HCT116 (cell line): Measurements from ENCODE around the gene FOXP1. TPM values are rescaled to one million over a fixed set of nuclear protein-coding genes. Genes with fewer than 3 reads are reported as not detected.

Source experiments
- ATAC-seq: fragments of 200-7000 bp; cut with Tn5 transposase; 2 replicates; pipeline ENCODE4 v1.9.1; 2020; ENCODE audit warnings: mild to moderate bottlenecking, moderate library complexity
- BruUV-seq: library from RNA; stranded (reverse); fragments of 400-500 nt; replicated peaks from 2 replicates; lab custom pipeline; 2021; lab: Mats Ljungman, UMichigan
- CTCF ChIA-PET: fragments of 300-600 bp; sonication (Branson Sonifier 250); formaldehyde crosslinking; loops from one replicate; lab custom pipeline; 2021; ENCODE audit warnings: antibody characterized with exemption; lab: Charles Lee
- POLR2A ChIA-PET: fragments of 300-600, 350-600 bp; sonication (Branson Sonifier 250); formaldehyde crosslinking; loops from one replicate; lab custom pipeline; 2021; ENCODE audit warnings: antibody characterized with exemption; lab: Charles Lee
- RAD21 ChIA-PET, 2 experiments: fragments of 300-600 bp; sonication (Branson Sonifier 250); formaldehyde crosslinking; loops; one replicate each; lab custom pipeline; 2023; ENCODE audit warnings: low total read pairs in 2 of 2; ENCODE audit not compliant: uncharacterized antibody in 2 of 2, unreplicated experiment in 2 of 2, low non-redundant PET in 1 of 2; lab: Charles Lee
- DNase-seq: peaks from one replicate; pipeline ENCODE4 v3.0.0-alpha.2; 2010; ENCODE audit warnings: low read depth, low spot score
- H2AFZ ChIP-seq: fragments of 200-600 bp; shearing (Covaris generic), sonication (generic); 2 replicates; pipeline ENCODE4 v1.6.1; 2017; ENCODE audit warnings: low read depth, mixed run types, mixed read lengths, antibody characterized with exemption, low read length; ENCODE audit not compliant: poor library complexity, severe bottlenecking
- H3K27ac ChIP-seq: 2 replicates; pipeline ENCODE4 v1.5.1; 2012; ENCODE audit warnings: low read depth, low read length
- H3K27me3 ChIP-seq: fragments of 200-600 bp; sonication (generic); 2 replicates; pipeline ENCODE4 v1.6.1; 2016; ENCODE audit warnings: mixed run types, low read length, mixed read lengths; ENCODE audit not compliant: insufficient read depth
- H3K36me3 ChIP-seq, 2 experiments: fragments of 200-500 bp in 1 of 2; fragments of 200-600 bp in 1 of 2; sonication (Bioruptor generic) in 1 of 2; sonication (generic) in 1 of 2; 2 replicates each; pipeline versions ENCODE4 v1.5.1 to v1.6.1; 2014 to 2016; ENCODE audit warnings: low read length in 2 of 2, inconsistent platforms in 1 of 2, mixed read lengths in 1 of 2, mixed run types in 1 of 2; ENCODE audit not compliant: insufficient read depth in 2 of 2, control insufficient read depth in 1 of 2
- H3K4me1 ChIP-seq, 2 experiments: fragments of 200-600 bp in 1 of 2; sonication (generic) in 1 of 2; 2 replicates each; pipeline versions ENCODE4 v1.5.1 to v1.6.1; 2012 to 2017; ENCODE audit warnings: low read length in 2 of 2, inconsistent platforms in 1 of 2, mild to moderate bottlenecking in 1 of 2, mixed read lengths in 1 of 2, mixed run types in 1 of 2, moderate library complexity in 1 of 2; ENCODE audit not compliant: insufficient read depth in 2 of 2, control insufficient read depth in 1 of 2
- H3K4me2 ChIP-seq: fragments of 200-600 bp; sonication (generic); 2 replicates; pipeline ENCODE4 v1.6.1; 2017; ENCODE audit warnings: mixed run types, low read length, mixed read lengths
- H3K4me3 ChIP-seq, 2 experiments: fragments of 200-600 bp in 1 of 2; sonication (generic) in 1 of 2; replicated peaks in 1 of 2; 2 replicates each; pipeline ENCODE4 v1.5.1; 2011 to 2016; ENCODE audit warnings: low read length in 2 of 2, control low read depth in 1 of 2, low read depth in 1 of 2, mild to moderate bottlenecking in 1 of 2, mixed read lengths in 1 of 2, mixed run types in 1 of 2
- H3K79me2 ChIP-seq: fragments of 200-600 bp; sonication (generic); 2 replicates; pipeline ENCODE4 v1.6.1; 2017; ENCODE audit warnings: mild to moderate bottlenecking, mixed run types, low read length, moderate library complexity, mixed read lengths; ENCODE audit not compliant: insufficient read depth
- H3K9ac ChIP-seq: fragments of 200-600 bp; sonication (generic); 2 replicates; pipeline ENCODE4 v1.6.1; 2016; ENCODE audit warnings: low read length, mixed read lengths
- H3K9me2 ChIP-seq: fragments of 200-600 bp; sonication (generic), shearing (Covaris generic); 2 replicates; pipeline ENCODE4 v1.6.1; 2017; ENCODE audit warnings: mixed run types, mild to moderate bottlenecking, moderate library complexity; ENCODE audit not compliant: insufficient read depth
- H3K9me3 ChIP-seq, 2 experiments: fragments of 200-500 bp in 1 of 2; fragments of 200-600 bp in 1 of 2; sonication (Bioruptor generic) in 1 of 2; sonication (generic) in 1 of 2; 2 replicates each; pipeline ENCODE4 v1.6.1; 2014 to 2017; ENCODE audit warnings: low read length in 2 of 2, mixed read lengths in 2 of 2, inconsistent platforms in 1 of 2, low read depth in 1 of 2, mild to moderate bottlenecking in 1 of 2, mixed run types in 1 of 2, moderate library complexity in 1 of 2; ENCODE audit not compliant: control insufficient read depth in 1 of 2, insufficient read depth in 1 of 2
- H4K20me1 ChIP-seq: fragments of 200-600 bp; sonication (generic), shearing (Covaris generic); 2 replicates; pipeline ENCODE4 v1.6.1; 2017; ENCODE audit warnings: mixed run types, mild to moderate bottlenecking, moderate library complexity; ENCODE audit not compliant: insufficient read depth
- CBX3 ChIP-seq: IDR thresholded peaks from 2 replicates; pipeline ENCODE4 v1.6.1; 2012; ENCODE audit warnings: low read depth
- EGR1 ChIP-seq: IDR thresholded peaks from 2 replicates; pipeline ENCODE4 v1.6.1; 2012; ENCODE audit warnings: low read depth
- ELF1 ChIP-seq: IDR thresholded peaks from 2 replicates; pipeline ENCODE4 v1.6.1; 2012; ENCODE audit warnings: low read depth, borderline replicate concordance
- FOSL1 ChIP-seq: IDR thresholded peaks from 2 replicates; pipeline ENCODE4 v1.6.1; 2012; ENCODE audit warnings: low read depth
- POLR2AphosphoS5 ChIP-seq: IDR thresholded peaks from 2 replicates; pipeline ENCODE4 v1.6.1; 2011; ENCODE audit warnings: mild to moderate bottlenecking, low read depth, low read length, moderate library complexity
- RAD21 ChIP-seq: IDR thresholded peaks from 2 replicates; pipeline ENCODE4 v1.6.1; 2012; ENCODE audit warnings: low read depth, mild to moderate bottlenecking
- REST ChIP-seq: IDR thresholded peaks from 2 replicates; pipeline ENCODE4 v1.6.1; 2012; ENCODE audit warnings: low read depth
- SIN3A ChIP-seq: IDR thresholded peaks from 2 replicates; pipeline ENCODE4 v1.6.1; 2012; ENCODE audit warnings: low read depth
- SRF ChIP-seq: IDR thresholded peaks from 2 replicates; pipeline ENCODE4 v1.6.1; 2012; ENCODE audit warnings: low read depth
- TCF7L2 ChIP-seq: IDR thresholded peaks from 2 replicates; pipeline ENCODE4 v1.7.0; 2011; ENCODE audit warnings: borderline replicate concordance, inconsistent platforms; ENCODE audit not compliant: insufficient read depth, insufficient read length; ENCODE audit errors: extremely low read depth
- ZFX ChIP-seq: fragments of 450-650 bp; IDR thresholded peaks from 2 replicates; pipeline ENCODE4 v1.6.1; 2017
- ZNF274 ChIP-seq: fragments of 200-500 bp; sonication (Bioruptor generic); IDR thresholded peaks from 2 replicates; pipeline ENCODE4 v1.6.1; 2014; ENCODE audit warnings: mild to moderate bottlenecking, low read depth, low read length, inconsistent platforms
- intact Hi-C: fragments of 100-400 bp; cut with micrococcal nuclease; formaldehyde crosslinking; loops from 2 replicates; pipeline ENCODE4 v1.10.0; 2022
- total RNA-seq: library from RNA; stranded (reverse); gene quantifications from one replicate; pipeline ENCODE4 v1.2.1, GENCODE V29; 2021; ENCODE audit not compliant: unreplicated experiment
- TF ChIP-seq, protein P1 (sequence below): IDR thresholded peaks from 2 replicates; pipeline ENCODE4 v1.6.1; 2011; ENCODE audit warnings: mild to moderate bottlenecking, low read length, moderate library complexity; ENCODE audit not compliant: insufficient replicate concordance; ENCODE audit errors: extremely low read depth

Gene FOXP1
- total RNA-seq, 1 experiment from 2014 or later = 11.4 TPM

- DNase-seq (no peak), ATAC-seq (no peak)
- no peak overlapping the region for H3K9ac ChIP-seq
- ChIA-PET POLR2A (no interaction called here), CTCF (no interaction called here), RAD21 (no interaction called here)
- no peaks in the 10 kb centered on the region for H4K20me1 ChIP-seq
- intact Hi-C loops = no loop called here
- no peaks in the 10 kb centered on the region for H3K9me3 ChIP-seq
- H3K27ac ChIP-seq = no peak overlapping the region
- H3K27me3 ChIP-seq = no peaks in the 10 kb centered on the region
- no peaks in the 10 kb centered on the region for H3K36me3 ChIP-seq
- no TSS peak for BruUV-seq
- no peaks in the 10 kb centered on the region for H3K4me1 ChIP-seq
- no peak overlapping the region for H3K4me3 ChIP-seq
- no peak overlapping the region for H2AFZ ChIP-seq
- H3K79me2 ChIP-seq = no peaks in the 10 kb centered on the region
- H3K9me2 ChIP-seq = no peaks in the 10 kb centered on the region
- H3K4me2 ChIP-seq = no peak overlapping the region
- TF ChIP-seq, protein P1, sequence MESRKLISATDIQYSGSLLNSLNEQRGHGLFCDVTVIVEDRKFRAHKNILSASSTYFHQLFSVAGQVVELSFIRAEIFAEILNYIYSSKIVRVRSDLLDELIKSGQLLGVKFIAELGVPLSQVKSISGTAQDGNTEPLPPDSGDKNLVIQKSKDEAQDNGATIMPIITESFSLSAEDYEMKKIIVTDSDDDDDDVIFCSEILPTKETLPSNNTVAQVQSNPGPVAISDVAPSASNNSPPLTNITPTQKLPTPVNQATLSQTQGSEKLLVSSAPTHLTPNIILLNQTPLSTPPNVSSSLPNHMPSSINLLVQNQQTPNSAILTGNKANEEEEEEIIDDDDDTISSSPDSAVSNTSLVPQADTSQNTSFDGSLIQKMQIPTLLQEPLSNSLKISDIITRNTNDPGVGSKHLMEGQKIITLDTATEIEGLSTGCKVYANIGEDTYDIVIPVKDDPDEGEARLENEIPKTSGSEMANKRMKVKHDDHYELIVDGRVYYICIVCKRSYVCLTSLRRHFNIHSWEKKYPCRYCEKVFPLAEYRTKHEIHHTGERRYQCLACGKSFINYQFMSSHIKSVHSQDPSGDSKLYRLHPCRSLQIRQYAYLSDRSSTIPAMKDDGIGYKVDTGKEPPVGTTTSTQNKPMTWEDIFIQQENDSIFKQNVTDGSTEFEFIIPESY = no peak
- TF ChIP-seq CBX3 = no peak
Observed at GRCh38 chr3:71265365-71265915, 318.1 kb downstream of the FOXP1 start.

DNA sequence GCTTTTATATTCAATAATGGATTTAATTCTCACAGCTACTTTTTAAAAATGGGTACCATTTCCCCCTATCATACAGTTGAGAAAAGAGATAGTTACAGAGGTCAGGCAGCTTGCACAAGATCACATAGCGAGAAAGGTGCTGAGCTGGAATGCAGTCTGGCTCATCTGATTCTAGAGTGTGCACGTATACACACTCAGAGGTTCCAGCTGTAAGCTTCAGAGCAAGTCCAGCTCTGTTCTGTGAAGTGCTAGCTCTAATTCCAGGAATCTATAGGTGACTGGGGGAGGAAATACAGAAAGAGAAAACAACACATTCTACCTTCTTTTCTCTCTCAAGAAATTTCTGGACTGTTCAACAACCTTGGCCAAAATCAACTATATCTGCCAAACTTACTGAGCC lies 318.7 kb downstream of the FOXP1 start:
- no peak for ATAC-seq
- ChIA-PET CTCF (no interaction called here), POLR2A (no interaction called here), RAD21 (no interaction called here)
- no peaks in the 10 kb centered on the region for H3K27me3 ChIP-seq
- no peaks in the 10 kb centered on the region for H3K9me3 ChIP-seq
- H4K20me1 ChIP-seq = no peaks in the 10 kb centered on the region
- no peaks in the 10 kb centered on the region for H3K36me3 ChIP-seq
- H3K9ac ChIP-seq = no peak overlapping the region
- H3K9me2 ChIP-seq = no peaks in the 10 kb centered on the region
- no peaks in the 10 kb centered on the region for H3K79me2 ChIP-seq
- no peak overlapping the region for H3K4me2 ChIP-seq
- no TSS peak for BruUV-seq
- H3K4me3 ChIP-seq = no peak overlapping the region
- no peak for DNase-seq
- no peaks in the 10 kb centered on the region for H3K4me1 ChIP-seq
- intact Hi-C loops = no loop called here
- H2AFZ ChIP-seq = no peak overlapping the region
- no peak overlapping the region for H3K27ac ChIP-seq
- no peak for TF ChIP-seq ZFX
- TF ChIP-seq SIN3A = no peak
- TF ChIP-seq ELF1 = no peak
- no peak for TF ChIP-seq POLR2AphosphoS5
- no peak for TF ChIP-seq FOSL1
- TF ChIP-seq EGR1 = no peak
- no peak for TF ChIP-seq SRF
- TF ChIP-seq ZNF274 = no peak
- TF ChIP-seq CBX3 = no peak
- TF ChIP-seq, protein P1 = no peak
- TF ChIP-seq TCF7L2 = no peak
- TF ChIP-seq RAD21 = no peak
- no peak for TF ChIP-seq REST
